Measurements from ENCODE around the gene GAL3ST2.
"Not testable (repeated sequence)": the region's sequence is repeated elsewhere in the genome, so short reads cannot be mapped to it uniquely, and the experiment has no call there.

The GAL3ST2 gene

DNA sequence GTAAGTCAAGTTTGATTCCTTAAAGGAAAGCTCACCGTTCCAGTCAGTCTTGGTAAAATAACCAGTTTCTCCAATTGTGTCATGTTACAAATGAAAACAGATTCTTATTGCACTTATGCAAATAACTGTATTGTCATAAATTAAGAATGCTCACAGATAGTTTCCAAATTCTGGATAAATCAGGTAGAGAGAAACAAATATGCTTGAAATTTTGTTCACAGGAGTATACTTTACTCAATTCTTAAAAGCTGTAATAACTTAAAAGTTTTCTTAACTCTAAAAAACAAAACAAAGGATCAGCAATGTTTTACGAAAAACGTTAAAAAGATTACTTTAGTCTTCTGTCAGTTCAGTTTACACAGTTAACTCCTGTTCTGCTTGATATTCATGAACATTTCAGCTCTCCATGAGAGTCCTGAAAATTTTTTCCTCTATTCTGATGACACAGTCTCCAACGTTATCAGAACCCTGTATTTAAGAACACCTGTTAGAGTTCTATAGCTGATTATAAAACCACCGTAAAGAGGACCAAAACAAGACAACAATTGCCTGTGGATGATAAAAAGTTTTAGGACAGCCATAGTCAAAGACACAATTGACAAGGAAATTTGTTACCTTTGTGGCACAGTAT lies 4.4 kb downstream of the GAL3ST2 start:
- Histone ChIP-seq H3K27me3 (ENCODE audit: insufficient read depth, low read depth) (no peaks in the 10 kb centered on the region), H4K20me1 (ENCODE audit: insufficient read depth) (no peaks in the 10 kb centered on the region), H3K4me3 (IDR thresholded peaks at IDR 0.05; ENCODE audit: insufficient read depth, low read depth, low read length) (no peak overlapping the region), H3K4me2 (no peak overlapping the region), H3K4me1 (ENCODE audit: low read depth, poor library complexity, severe bottlenecking) (no peaks in the 10 kb centered on the region), H3K79me2 (ENCODE audit: insufficient read depth, low read depth) (no peaks in the 10 kb centered on the region), H3K27ac (no peak overlapping the region), H3K36me3 (ENCODE audit: insufficient read depth) (no peaks in the 10 kb centered on the region), H3K9ac (no peak overlapping the region), H2AFZ (ENCODE audit: low read depth) (no peak overlapping the region)
- TF ChIP-seq, protein P1, sequence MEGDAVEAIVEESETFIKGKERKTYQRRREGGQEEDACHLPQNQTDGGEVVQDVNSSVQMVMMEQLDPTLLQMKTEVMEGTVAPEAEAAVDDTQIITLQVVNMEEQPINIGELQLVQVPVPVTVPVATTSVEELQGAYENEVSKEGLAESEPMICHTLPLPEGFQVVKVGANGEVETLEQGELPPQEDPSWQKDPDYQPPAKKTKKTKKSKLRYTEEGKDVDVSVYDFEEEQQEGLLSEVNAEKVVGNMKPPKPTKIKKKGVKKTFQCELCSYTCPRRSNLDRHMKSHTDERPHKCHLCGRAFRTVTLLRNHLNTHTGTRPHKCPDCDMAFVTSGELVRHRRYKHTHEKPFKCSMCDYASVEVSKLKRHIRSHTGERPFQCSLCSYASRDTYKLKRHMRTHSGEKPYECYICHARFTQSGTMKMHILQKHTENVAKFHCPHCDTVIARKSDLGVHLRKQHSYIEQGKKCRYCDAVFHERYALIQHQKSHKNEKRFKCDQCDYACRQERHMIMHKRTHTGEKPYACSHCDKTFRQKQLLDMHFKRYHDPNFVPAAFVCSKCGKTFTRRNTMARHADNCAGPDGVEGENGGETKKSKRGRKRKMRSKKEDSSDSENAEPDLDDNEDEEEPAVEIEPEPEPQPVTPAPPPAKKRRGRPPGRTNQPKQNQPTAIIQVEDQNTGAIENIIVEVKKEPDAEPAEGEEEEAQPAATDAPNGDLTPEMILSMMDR (conservative IDR thresholded peaks at IDR 0.05; ENCODE audit: low read depth, low read length): no peak

DNA sequence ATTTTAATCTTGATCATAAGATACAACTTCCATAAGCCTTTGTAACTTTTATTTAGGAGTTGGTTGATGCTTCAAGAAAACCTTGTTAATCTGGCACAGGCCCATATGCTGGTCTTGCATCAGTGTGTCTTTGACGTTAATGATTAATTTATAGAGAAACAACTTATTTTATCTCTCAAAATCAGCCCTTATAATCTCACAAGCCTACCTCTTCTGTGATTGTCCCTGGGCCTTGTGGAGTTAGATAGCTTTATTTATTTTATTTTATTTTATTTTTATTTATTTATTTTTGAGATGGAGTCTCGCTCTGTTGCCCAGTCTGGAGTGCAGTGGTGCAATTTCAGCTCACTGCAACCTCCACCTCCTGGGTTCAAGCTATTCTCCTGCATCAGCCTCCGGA lies 5.4 kb downstream of the GAL3ST2 start:
- not testable (repeated sequence) for H3K27ac ChIP-seq; H3K36me3 ChIP-seq (ENCODE audit: insufficient read depth)

DNA sequence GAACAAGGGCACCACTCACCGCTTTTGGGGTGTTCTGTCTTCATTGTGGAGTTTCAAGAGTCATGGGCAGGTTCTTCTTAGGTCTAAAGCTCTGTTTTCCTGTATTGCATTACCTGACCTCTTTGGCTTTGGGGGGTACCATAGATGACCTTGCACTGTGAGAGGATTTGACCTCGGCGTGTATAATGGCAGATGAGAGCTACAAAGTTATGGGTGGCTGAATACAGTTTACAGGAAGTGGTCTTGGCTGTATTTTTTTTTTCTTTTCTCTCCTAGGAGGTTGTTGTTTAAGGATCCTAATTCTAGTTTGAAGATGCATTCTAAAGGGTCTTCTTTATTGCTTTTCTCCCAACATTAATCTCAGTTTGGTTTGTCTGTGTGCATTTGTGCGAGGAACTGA lies 11.5 kb downstream of the GAL3ST2 start:
- H3K27me3 ChIP-seq (ENCODE audit: insufficient read depth, low read depth): no peaks in the 10 kb centered on the region
- H3K4me2 ChIP-seq: no peak overlapping the region
- no peak overlapping the region for H2AFZ ChIP-seq (ENCODE audit: low read depth)
- H3K36me3 ChIP-seq (ENCODE audit: insufficient read depth): no peaks in the 10 kb centered on the region
- H4K20me1 ChIP-seq (ENCODE audit: insufficient read depth): no peaks in the 10 kb centered on the region
- H3K4me1 ChIP-seq (ENCODE audit: low read depth, poor library complexity, severe bottlenecking): no peaks in the 10 kb centered on the region
- no peak overlapping the region for H3K27ac ChIP-seq
- no peak overlapping the region for H3K9ac ChIP-seq
- H3K4me3 ChIP-seq (IDR thresholded peaks at IDR 0.05; ENCODE audit: insufficient read depth, low read depth, low read length): no peak overlapping the region
- TF ChIP-seq, protein P1 (conservative IDR thresholded peaks at IDR 0.05; ENCODE audit: low read depth, low read length): no peak
- no peaks in the 10 kb centered on the region for H3K79me2 ChIP-seq (ENCODE audit: insufficient read depth, low read depth)

More for the DNA sequence above, 5.4 kb downstream of the GAL3ST2 start:
- H3K79me2 ChIP-seq (ENCODE audit: insufficient read depth, low read depth); H2AFZ ChIP-seq (ENCODE audit: low read depth); H3K9ac ChIP-seq; H4K20me1 ChIP-seq (ENCODE audit: insufficient read depth); H3K4me2 ChIP-seq; H3K27me3 ChIP-seq (ENCODE audit: insufficient read depth, low read depth); H3K4me3 ChIP-seq (IDR thresholded peaks at IDR 0.05; ENCODE audit: insufficient read depth, low read depth, low read length); H3K4me1 ChIP-seq (ENCODE audit: low read depth, poor library complexity, severe bottlenecking): not testable (repeated sequence)

DNA sequence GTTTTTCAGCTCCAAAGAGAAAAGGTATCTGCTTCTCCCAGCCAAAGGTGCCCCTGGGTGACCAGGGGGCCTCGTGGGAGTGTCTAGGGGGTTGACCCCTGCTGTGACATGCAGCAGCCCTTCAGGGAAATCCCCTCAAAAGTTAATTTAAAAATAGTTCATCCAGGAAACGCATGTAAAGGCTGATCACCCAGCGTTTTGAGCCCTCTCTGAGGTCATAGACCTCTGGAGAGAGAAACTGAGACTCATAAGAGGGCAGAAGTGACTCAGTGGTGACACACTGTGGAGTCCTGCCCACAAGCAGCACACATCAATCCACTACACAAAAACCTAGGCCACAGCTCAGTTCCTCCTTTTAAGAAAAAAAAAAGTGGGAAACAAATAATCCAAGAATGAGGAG lies 11.9 kb downstream of the GAL3ST2 start:
- no peak overlapping the region for H3K4me2 ChIP-seq
- TF ChIP-seq, protein P1 (conservative IDR thresholded peaks at IDR 0.05; ENCODE audit: low read depth, low read length): no peak
- H3K27me3 ChIP-seq (ENCODE audit: insufficient read depth, low read depth): no peaks in the 10 kb centered on the region
- no peak overlapping the region for H3K27ac ChIP-seq
- no peaks in the 10 kb centered on the region for H4K20me1 ChIP-seq (ENCODE audit: insufficient read depth)
- H3K79me2 ChIP-seq (ENCODE audit: insufficient read depth, low read depth): no peaks in the 10 kb centered on the region
- no peak overlapping the region for H3K4me3 ChIP-seq (IDR thresholded peaks at IDR 0.05; ENCODE audit: insufficient read depth, low read depth, low read length)
- no peaks in the 10 kb centered on the region for H3K4me1 ChIP-seq (ENCODE audit: low read depth, poor library complexity, severe bottlenecking)
- H2AFZ ChIP-seq (ENCODE audit: low read depth): no peak overlapping the region
- no peak overlapping the region for H3K9ac ChIP-seq
- H3K36me3 ChIP-seq (ENCODE audit: insufficient read depth): no peaks in the 10 kb centered on the region

DNA sequence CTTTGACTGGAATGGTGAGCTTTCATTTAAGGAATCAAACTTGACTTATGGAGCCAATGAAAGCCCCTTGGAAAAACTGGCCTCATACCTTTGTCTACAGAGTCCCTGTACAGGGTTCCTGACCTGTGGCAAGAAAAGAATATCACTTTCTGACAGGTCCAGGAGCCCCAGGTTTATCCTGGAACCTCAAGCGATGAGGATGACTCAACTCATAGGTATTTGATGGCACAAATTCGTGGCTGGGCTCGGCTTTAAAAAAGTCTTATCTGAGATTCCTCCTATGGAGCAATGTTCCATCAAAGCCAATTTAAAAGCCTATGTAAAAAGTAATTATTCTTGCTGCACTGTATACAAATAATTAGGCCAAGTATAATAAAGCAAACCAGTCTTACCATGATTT lies 14.8 kb downstream of the GAL3ST2 start:
- H3K27ac ChIP-seq; H2AFZ ChIP-seq (ENCODE audit: low read depth); H3K4me2 ChIP-seq; H3K9ac ChIP-seq; H3K79me2 ChIP-seq (ENCODE audit: insufficient read depth, low read depth); H3K36me3 ChIP-seq (ENCODE audit: insufficient read depth); H3K4me3 ChIP-seq (IDR thresholded peaks at IDR 0.05; ENCODE audit: insufficient read depth, low read depth, low read length); H4K20me1 ChIP-seq (ENCODE audit: insufficient read depth); H3K4me1 ChIP-seq (ENCODE audit: low read depth, poor library complexity, severe bottlenecking); H3K27me3 ChIP-seq (ENCODE audit: insufficient read depth, low read depth): not testable (repeated sequence)
